ENCODE data around the gene C19orf53.
"Not testable (repeated sequence)": the region's sequence is repeated elsewhere in the genome, so short reads cannot be mapped to it uniquely, and the experiment has no call there.

Gene C19orf53

GRCh38 chr19:13778847-13779246, 4.6 kb downstream of the C19orf53 start:
- H3K9me3 ChIP-seq (ENCODE audit: control insufficient read depth, low read length) = no peaks in the 10 kb centered on the region
- H3K36me3 ChIP-seq (ENCODE audit: control insufficient read depth, insufficient read depth, low read length) = peaks cover 25% of the 10 kb centered on the region
- H3K4me1 ChIP-seq (ENCODE audit: control insufficient read depth, insufficient read depth, low read length, poor library complexity, severe bottlenecking) = no peaks in the 10 kb centered on the region
- H3K27ac ChIP-seq (ENCODE audit: insufficient read depth, low read length, poor library complexity, severe bottlenecking) = no peak overlapping the region
- no peak overlapping the region for H3K4me3 ChIP-seq (ENCODE audit: insufficient read depth, low read depth, low read length, poor library complexity, severe bottlenecking)
- no peaks in the 10 kb centered on the region for H3K27me3 ChIP-seq (replicated peaks; ENCODE audit: control insufficient read depth, insufficient read depth, low read length, poor library complexity, severe bottlenecking)
- no peak for DNase-seq

GRCh38 chr19:13779794-13780193, 5.5 kb downstream of the C19orf53 start:
- H3K27ac ChIP-seq (ENCODE audit: insufficient read depth, low read length, poor library complexity, severe bottlenecking); H3K4me1 ChIP-seq (ENCODE audit: control insufficient read depth, insufficient read depth, low read length, poor library complexity, severe bottlenecking); DNase-seq; H3K27me3 ChIP-seq (replicated peaks; ENCODE audit: control insufficient read depth, insufficient read depth, low read length, poor library complexity, severe bottlenecking); H3K4me3 ChIP-seq (ENCODE audit: insufficient read depth, low read depth, low read length, poor library complexity, severe bottlenecking); H3K9me3 ChIP-seq (ENCODE audit: control insufficient read depth, low read length): not testable (repeated sequence)
- peaks cover 25% of the 10 kb centered on the region for H3K36me3 ChIP-seq (ENCODE audit: control insufficient read depth, insufficient read depth, low read length)

GRCh38 chr19:13781547-13781946, 7.3 kb downstream of the C19orf53 start:
- Histone ChIP-seq H3K27ac (ENCODE audit: insufficient read depth, low read length, poor library complexity, severe bottlenecking) (no peak overlapping the region), H3K9me3 (ENCODE audit: control insufficient read depth, low read length) (no peaks in the 10 kb centered on the region), H3K36me3 (ENCODE audit: control insufficient read depth, insufficient read depth, low read length) (peaks cover 25% of the 10 kb centered on the region), H3K4me1 (ENCODE audit: control insufficient read depth, insufficient read depth, low read length, poor library complexity, severe bottlenecking) (peaks cover 6% of the 10 kb centered on the region), H3K4me3 (ENCODE audit: insufficient read depth, low read depth, low read length, poor library complexity, severe bottlenecking) (no peak overlapping the region), H3K27me3 (replicated peaks; ENCODE audit: control insufficient read depth, insufficient read depth, low read length, poor library complexity, severe bottlenecking) (no peaks in the 10 kb centered on the region)
- no peak for DNase-seq

GRCh38 chr19:13782537-13782936, 8.3 kb downstream of the C19orf53 start:
- H3K27ac ChIP-seq (ENCODE audit: insufficient read depth, low read length, poor library complexity, severe bottlenecking) = no peak overlapping the region
- peaks cover 12% of the 10 kb centered on the region for H3K4me1 ChIP-seq (ENCODE audit: control insufficient read depth, insufficient read depth, low read length, poor library complexity, severe bottlenecking)
- DNase-seq = no peak
- H3K4me3 ChIP-seq (ENCODE audit: insufficient read depth, low read depth, low read length, poor library complexity, severe bottlenecking) = no peak overlapping the region
- H3K36me3 ChIP-seq (ENCODE audit: control insufficient read depth, insufficient read depth, low read length) = peaks cover 23% of the 10 kb centered on the region
- no peaks in the 10 kb centered on the region for H3K27me3 ChIP-seq (replicated peaks; ENCODE audit: control insufficient read depth, insufficient read depth, low read length, poor library complexity, severe bottlenecking)
- H3K9me3 ChIP-seq (ENCODE audit: control insufficient read depth, low read length) = no peaks in the 10 kb centered on the region

GRCh38 chr19:13783565-13784500, 9.6 kb downstream of the C19orf53 start:
- no peak overlapping the region for H3K4me3 ChIP-seq (ENCODE audit: insufficient read depth, low read depth, low read length, poor library complexity, severe bottlenecking)

GRCh38 chr19:13784731-13785452, 10.6 kb downstream of the C19orf53 start:
- Histone ChIP-seq H3K27ac (ENCODE audit: insufficient read depth, low read length, poor library complexity, severe bottlenecking) (no peak overlapping the region), H3K4me3 (ENCODE audit: insufficient read depth, low read depth, low read length, poor library complexity, severe bottlenecking) (no peak overlapping the region), H3K36me3 (ENCODE audit: control insufficient read depth, insufficient read depth, low read length) (peaks cover under 1% of the 10 kb centered on the region), H3K4me1 (ENCODE audit: control insufficient read depth, insufficient read depth, low read length, poor library complexity, severe bottlenecking) (peaks cover 34% of the 10 kb centered on the region), H3K27me3 (replicated peaks; ENCODE audit: control insufficient read depth, insufficient read depth, low read length, poor library complexity, severe bottlenecking) (no peaks in the 10 kb centered on the region), H3K9me3 (ENCODE audit: control insufficient read depth, low read length) (no peaks in the 10 kb centered on the region)
- DNase-seq = peak; percentile 43 to 59 (median 54)

More at GRCh38 chr19:13783565-13784500, 9.6 kb downstream of the C19orf53 start:
- H3K4me1 ChIP-seq (ENCODE audit: control insufficient read depth, insufficient read depth, low read length, poor library complexity, severe bottlenecking) = peaks cover 24% of the 10 kb centered on the region
- DNase-seq = no peak
- no peaks in the 10 kb centered on the region for H3K9me3 ChIP-seq (ENCODE audit: control insufficient read depth, low read length)
- peaks cover 10% of the 10 kb centered on the region for H3K36me3 ChIP-seq (ENCODE audit: control insufficient read depth, insufficient read depth, low read length)
- H3K27ac ChIP-seq (ENCODE audit: insufficient read depth, low read length, poor library complexity, severe bottlenecking) = no peak overlapping the region
- H3K27me3 ChIP-seq (replicated peaks; ENCODE audit: control insufficient read depth, insufficient read depth, low read length, poor library complexity, severe bottlenecking) = no peaks in the 10 kb centered on the region

- Histone ChIP-seq H3K27me3 (replicated peaks; ENCODE audit: control insufficient read depth, insufficient read depth, low read length, poor library complexity, severe bottlenecking) (no peaks in the 10 kb centered on the region), H3K27ac (ENCODE audit: insufficient read depth, low read length, poor library complexity, severe bottlenecking) (peak overlapping the region; percentile 55), H3K9me3 (ENCODE audit: control insufficient read depth, low read length) (no peaks in the 10 kb centered on the region), H3K4me1 (ENCODE audit: control insufficient read depth, insufficient read depth, low read length, poor library complexity, severe bottlenecking) (peaks cover 37% of the 10 kb centered on the region), H3K36me3 (ENCODE audit: control insufficient read depth, insufficient read depth, low read length) (no peaks in the 10 kb centered on the region), H3K4me3 (ENCODE audit: insufficient read depth, low read depth, low read length, poor library complexity, severe bottlenecking) (no peak overlapping the region)
- peak; percentile 27 to 34 (median 28) for DNase-seq
Measured at GRCh38 chr19:13788991-13789390, 14.7 kb downstream of the C19orf53 start.

GRCh38 chr19:13790354-13790753, 16.1 kb downstream of the C19orf53 start:
- H3K27ac ChIP-seq (ENCODE audit: insufficient read depth, low read length, poor library complexity, severe bottlenecking) = no peak overlapping the region
- no peaks in the 10 kb centered on the region for H3K27me3 ChIP-seq (replicated peaks; ENCODE audit: control insufficient read depth, insufficient read depth, low read length, poor library complexity, severe bottlenecking)
- H3K4me3 ChIP-seq (ENCODE audit: insufficient read depth, low read depth, low read length, poor library complexity, severe bottlenecking) = no peak overlapping the region
- peak in 1 of 3 donors; percentile 20 for DNase-seq
- H3K4me1 ChIP-seq (ENCODE audit: control insufficient read depth, insufficient read depth, low read length, poor library complexity, severe bottlenecking) = peaks cover 40% of the 10 kb centered on the region
- H3K36me3 ChIP-seq (ENCODE audit: control insufficient read depth, insufficient read depth, low read length) = no peaks in the 10 kb centered on the region
- no peaks in the 10 kb centered on the region for H3K9me3 ChIP-seq (ENCODE audit: control insufficient read depth, low read length)

- peaks cover 37% of the 10 kb centered on the region for H3K4me1 ChIP-seq (ENCODE audit: control insufficient read depth, insufficient read depth, low read length, poor library complexity, severe bottlenecking)
- H3K27ac ChIP-seq (ENCODE audit: insufficient read depth, low read length, poor library complexity, severe bottlenecking); DNase-seq; H3K36me3 ChIP-seq (ENCODE audit: control insufficient read depth, insufficient read depth, low read length); H3K4me3 ChIP-seq (ENCODE audit: insufficient read depth, low read depth, low read length, poor library complexity, severe bottlenecking); H3K27me3 ChIP-seq (replicated peaks; ENCODE audit: control insufficient read depth, insufficient read depth, low read length, poor library complexity, severe bottlenecking); H3K9me3 ChIP-seq (ENCODE audit: control insufficient read depth, low read length): not testable (repeated sequence)
Measured at GRCh38 chr19:13793317-13793716, 19.1 kb downstream of the C19orf53 start.

DNA sequence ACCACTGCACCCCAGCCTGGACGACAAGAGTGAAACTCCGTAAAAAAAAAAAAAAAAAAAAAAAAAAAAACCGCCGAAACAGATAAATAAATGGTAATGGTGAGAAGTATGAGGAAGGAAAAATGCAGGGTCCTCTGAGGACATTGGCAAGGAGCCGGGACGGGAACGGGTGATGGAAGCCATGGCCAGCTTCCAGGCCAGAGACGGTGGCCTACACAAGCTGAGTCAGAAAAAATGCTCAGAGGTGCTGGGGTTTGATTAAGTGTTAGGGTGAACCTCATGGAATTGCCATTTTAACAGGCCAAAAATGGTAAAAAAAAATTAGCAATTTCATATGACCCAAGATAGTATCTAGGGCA, 20.1 kb downstream of the C19orf53 start:
- no peak for DNase-seq
- H3K4me1 ChIP-seq (ENCODE audit: control insufficient read depth, insufficient read depth, low read length, poor library complexity, severe bottlenecking) = peaks cover 27% of the 10 kb centered on the region

More for the DNA sequence above, 20.1 kb downstream of the C19orf53 start:
- peak overlapping the region; percentile 77 for H3K4me3 ChIP-seq (ENCODE audit: insufficient read depth, low read depth, low read length, poor library complexity, severe bottlenecking)
- H3K27ac ChIP-seq (ENCODE audit: insufficient read depth, low read length, poor library complexity, severe bottlenecking) = peak overlapping the region; percentile 72
- no peaks in the 10 kb centered on the region for H3K36me3 ChIP-seq (ENCODE audit: control insufficient read depth, insufficient read depth, low read length)
- H3K9me3 ChIP-seq (ENCODE audit: control insufficient read depth, low read length) = no peaks in the 10 kb centered on the region
- H3K27me3 ChIP-seq (replicated peaks; ENCODE audit: control insufficient read depth, insufficient read depth, low read length, poor library complexity, severe bottlenecking) = no peaks in the 10 kb centered on the region
